ENCODE measurements around the gene IFT57. TPM values are rescaled to one million over a fixed set of nuclear protein-coding genes. Genes with fewer than 3 reads are reported as not detected.

The IFT57 gene
- total and polyA plus RNA-seq, 2 donors (not counting 1 experiment from before 2014, with no cell fraction given), result 53.6 to 94.4 TPM

- H3K9ac ChIP-seq (ENCODE audit: low read length), result no peak overlapping the region
- peaks cover 12% of the 10 kb centered on the region for H3K79me2 ChIP-seq (ENCODE audit: control insufficient read depth, insufficient read depth, low read length)
- no peak overlapping the region for H3K4me3 ChIP-seq (ENCODE audit: control extremely low read depth in 1 of 5, extremely low read depth in 1 of 5, insufficient read depth in 1 of 5, low read depth in 2 of 5, low read length in 4 of 5)
- H3K4me1 Mint-ChIP-seq, result peaks cover 22% of the 10 kb centered on the region
- H3K9me3 Mint-ChIP-seq (ENCODE audit: insufficient read depth), result no peaks in the 10 kb centered on the region
- ATAC-seq (ENCODE audit: low read depth), result no peak
- CTCF ChIA-PET, result no interaction called here
- H3K9me3 ChIP-seq (ENCODE audit: control extremely low read depth in 1 of 3, control insufficient read depth in 2 of 3, insufficient read depth in 1 of 3, low read length in 2 of 3), result no peaks in the 10 kb centered on the region
- H2AFZ ChIP-seq (ENCODE audit: insufficient read depth, low read depth, low read length, poor library complexity, severe bottlenecking), result no peak overlapping the region
- H3K27ac ChIP-seq (ENCODE audit: low read length in 2 of 2), result no peak overlapping the region
- intact Hi-C loops (cut with micrococcal nuclease), result loop anchor here (10.0 kb wide), 1 partner anchor 702 kb away; the partner anchor contains the start of gene BBX
- H3K27me3 ChIP-seq (replicated peaks in 1 of 4; ENCODE audit: control extremely low read depth in 1 of 4, control insufficient read depth in 3 of 4, insufficient read depth in 4 of 4, low read length in 3 of 4), result no peaks in the 10 kb centered on the region
- POLR2A ChIA-PET, result no interaction called here
- 83% methylated on average over 1 of the region's 6 CpGs for WGBS (ENCODE audit: insufficient coverage)
- no peaks in the 10 kb centered on the region for H3K36me3 ChIP-seq (replicated peaks in 1 of 2; ENCODE audit: control extremely low read depth in 1 of 2, control insufficient read depth in 1 of 2, extremely low read depth in 1 of 2, insufficient read depth in 2 of 2, low read length in 1 of 2)
- no peaks in the 10 kb centered on the region for H3K27me3 Mint-ChIP-seq
- H4K20me1 ChIP-seq (ENCODE audit: control insufficient read depth, insufficient read depth, low read length, poor library complexity, severe bottlenecking), result no peaks in the 10 kb centered on the region
- no peak overlapping the region for H3K4me3 Mint-ChIP-seq
- peaks cover 18 to 21% of the 10 kb centered on the region in 2 donors for H3K4me1 ChIP-seq (ENCODE audit: control insufficient read depth in 2 of 2, insufficient read depth in 2 of 2, low read length in 2 of 2)
- no peak for TF ChIP-seq EZH2 (IDR thresholded peaks at IDR 0.05; ENCODE audit: borderline replicate concordance, insufficient read depth, low read depth, low read length, poor library complexity, severe bottlenecking)
- no peak for TF ChIP-seq CTCF (IDR thresholded peaks at IDR 0.05)
- H3K4me2 ChIP-seq (replicated peaks; ENCODE audit: low read depth, low read length, poor library complexity, severe bottlenecking), result no peak overlapping the region
- H3K27ac Mint-ChIP-seq, result no peak overlapping the region
- no peak for DNase-seq
These were observed 4.9 kb upstream of the IFT57 start for GRCh38 chr3:108227131-108227530.

- Histone ChIP-seq H3K4me3 (ENCODE audit: control extremely low read depth in 1 of 5, extremely low read depth in 1 of 5, insufficient read depth in 1 of 5, low read depth in 2 of 5, low read length in 4 of 5) (no peak overlapping the region), H3K27ac (ENCODE audit: low read length in 2 of 2) (no peak overlapping the region), H3K27me3 (replicated peaks in 1 of 4; ENCODE audit: control extremely low read depth in 1 of 4, control insufficient read depth in 3 of 4, insufficient read depth in 4 of 4, low read length in 3 of 4) (no peaks in the 10 kb centered on the region), H3K9ac (ENCODE audit: low read length) (no peak overlapping the region), H3K79me2 (ENCODE audit: control insufficient read depth, insufficient read depth, low read length) (peaks cover 32% of the 10 kb centered on the region), H2AFZ (ENCODE audit: insufficient read depth, low read depth, low read length, poor library complexity, severe bottlenecking) (peak overlapping the region; percentile 11), H4K20me1 (ENCODE audit: control insufficient read depth, insufficient read depth, low read length, poor library complexity, severe bottlenecking) (no peaks in the 10 kb centered on the region), H3K9me3 (ENCODE audit: control extremely low read depth in 1 of 3, control insufficient read depth in 2 of 3, insufficient read depth in 1 of 3, low read length in 2 of 3) (no peaks in the 10 kb centered on the region), H3K4me2 (replicated peaks; ENCODE audit: low read depth, low read length, poor library complexity, severe bottlenecking) (no peak overlapping the region), H3K36me3 (replicated peaks in 1 of 2; ENCODE audit: control extremely low read depth in 1 of 2, control insufficient read depth in 1 of 2, extremely low read depth in 1 of 2, insufficient read depth in 2 of 2, low read length in 1 of 2) (no peaks in the 10 kb centered on the region), H3K4me1 (ENCODE audit: control insufficient read depth in 2 of 2, insufficient read depth in 2 of 2, low read length in 2 of 2) (peaks cover 27 to 30% of the 10 kb centered on the region in 2 donors)
- ATAC-seq (ENCODE audit: low read depth) (no peak), DNase-seq (no peak)
- peak overlapping the region; percentile 17 for H3K27ac Mint-ChIP-seq
- no CpG with 5 or more reads among the region's 1 CpG for WGBS (ENCODE audit: insufficient coverage)
- H3K9me3 Mint-ChIP-seq (ENCODE audit: insufficient read depth), result no peaks in the 10 kb centered on the region
- TF ChIP-seq CTCF (IDR thresholded peaks at IDR 0.05), result no peak
- TF ChIP-seq EZH2 (IDR thresholded peaks at IDR 0.05; ENCODE audit: borderline replicate concordance, insufficient read depth, low read depth, low read length, poor library complexity, severe bottlenecking), result no peak
- CTCF ChIA-PET, result interaction anchor here (0.6 to 1.1 kb wide), 3 partner anchors 100 to 253 kb away, joined by 3 to 5 read pairs (median 3); no protein-coding TSS in a partner anchor
- H3K4me1 Mint-ChIP-seq, result peaks cover 38% of the 10 kb centered on the region
- intact Hi-C loops (cut with micrococcal nuclease), result loop anchor here (10.0 kb wide), 1 partner anchor 700 kb away; the partner anchor contains the start of gene BBX
- POLR2A ChIA-PET, result no interaction called here
- no peaks in the 10 kb centered on the region for H3K27me3 Mint-ChIP-seq
- no peak overlapping the region for H3K4me3 Mint-ChIP-seq
These were observed 3.0 kb upstream of the IFT57 start for GRCh38 chr3:108225221-108225620.

Data from B cell (primary cell).